Hematopoietic multipotent progenitor cell treated with erythropoietin and hydrocortisone succinate and interleukin-3 and kit ligand, for 17 days (in vitro differentiated cells): ENCODE data around the gene GLI1.
"Not testable (repeated sequence)": the region's sequence is repeated elsewhere in the genome, so short reads cannot be mapped to it uniquely, and the experiment has no call there.

Source experiments
- DNase-seq: peaks from one replicate; pipeline ENCODE4 v3.0.0-alpha.2; 2015; ENCODE audit warnings: low spot score

GLI1 gene

DNA sequence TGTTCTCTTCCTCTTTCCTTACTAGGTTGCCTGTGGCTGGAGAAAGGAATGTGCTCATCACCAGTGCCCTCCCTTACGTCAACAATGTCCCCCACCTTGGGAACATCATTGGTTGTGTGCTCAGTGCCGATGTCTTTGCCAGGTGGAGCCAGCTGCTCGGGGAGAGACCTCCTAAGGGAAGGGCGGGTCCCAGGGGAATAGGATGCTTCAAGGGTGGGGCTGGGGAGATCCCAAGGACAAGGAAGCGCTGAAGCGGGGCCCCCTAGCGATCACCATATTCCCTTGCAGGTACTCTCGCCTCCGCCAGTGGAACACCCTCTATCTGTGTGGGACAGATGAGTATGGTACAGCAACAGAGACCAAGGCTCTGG, 38.5 kb downstream of the GLI1 start:
- no peak for DNase-seq

DNA sequence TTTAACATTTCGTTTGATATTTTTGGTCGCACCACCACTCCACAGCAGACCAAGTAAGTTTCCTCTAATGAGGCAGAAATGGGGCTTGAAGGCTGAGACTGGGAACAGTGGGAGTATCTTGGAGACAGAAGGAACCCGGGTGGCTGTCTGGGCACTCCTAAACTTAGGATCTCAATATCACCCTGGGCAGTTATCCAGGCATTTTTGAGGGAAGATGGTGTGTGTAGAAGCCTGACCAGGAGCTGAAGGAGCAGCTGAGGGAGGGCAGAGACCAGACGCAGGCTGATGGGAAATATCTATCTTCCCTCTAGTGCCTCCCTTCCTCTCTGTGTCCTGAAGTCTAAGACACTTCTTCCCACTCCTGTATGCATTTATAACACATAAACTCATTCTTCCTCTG, 39.0 kb downstream of the GLI1 start:
- no peak for DNase-seq

DNA sequence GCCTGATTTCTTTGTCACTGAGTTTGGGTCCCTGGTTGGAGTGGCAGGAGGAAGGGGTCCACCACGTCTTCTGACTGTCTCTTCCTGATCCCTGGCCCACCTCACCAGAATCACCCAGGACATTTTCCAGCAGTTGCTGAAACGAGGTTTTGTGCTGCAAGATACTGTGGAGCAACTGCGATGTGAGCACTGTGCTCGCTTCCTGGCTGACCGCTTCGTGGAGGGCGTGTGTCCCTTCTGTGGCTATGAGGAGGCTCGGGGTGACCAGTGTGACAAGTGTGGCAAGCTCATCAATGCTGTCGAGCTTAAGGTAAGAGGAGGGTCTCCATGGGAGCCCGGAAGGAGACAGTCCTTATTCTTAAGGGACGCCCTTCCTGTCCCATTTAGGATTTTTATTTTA, 40.6 kb downstream of the GLI1 start:
- no peak for DNase-seq

GRCh38 chr12:57502311-57502969, 42.9 kb downstream of the GLI1 start:
- not testable (repeated sequence) for DNase-seq

DNA sequence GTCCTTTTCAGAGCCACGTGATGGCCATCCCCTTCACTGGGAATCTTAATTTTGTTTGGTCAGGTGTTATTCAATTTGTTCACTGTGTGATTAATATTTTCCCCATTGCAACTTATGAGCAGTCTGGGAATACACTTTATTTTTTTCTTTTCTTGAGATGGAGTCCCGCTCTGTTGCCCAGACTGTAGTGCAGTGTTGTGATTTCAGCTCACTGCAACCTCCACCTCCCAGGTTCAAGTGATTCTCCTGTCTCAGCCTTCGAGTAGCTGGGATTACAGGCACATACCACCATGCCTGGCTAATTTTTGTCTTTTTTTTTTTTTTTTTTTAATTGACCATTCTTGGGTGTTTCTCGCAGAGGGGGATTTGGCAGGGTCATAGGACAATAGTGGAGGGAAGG, 47.0 kb downstream of the GLI1 start:
- DNase-seq = not testable (repeated sequence)

- not testable (repeated sequence) for DNase-seq
Observed at GRCh38 chr12:57507796-57508195, 48.2 kb downstream of the GLI1 start.

DNA sequence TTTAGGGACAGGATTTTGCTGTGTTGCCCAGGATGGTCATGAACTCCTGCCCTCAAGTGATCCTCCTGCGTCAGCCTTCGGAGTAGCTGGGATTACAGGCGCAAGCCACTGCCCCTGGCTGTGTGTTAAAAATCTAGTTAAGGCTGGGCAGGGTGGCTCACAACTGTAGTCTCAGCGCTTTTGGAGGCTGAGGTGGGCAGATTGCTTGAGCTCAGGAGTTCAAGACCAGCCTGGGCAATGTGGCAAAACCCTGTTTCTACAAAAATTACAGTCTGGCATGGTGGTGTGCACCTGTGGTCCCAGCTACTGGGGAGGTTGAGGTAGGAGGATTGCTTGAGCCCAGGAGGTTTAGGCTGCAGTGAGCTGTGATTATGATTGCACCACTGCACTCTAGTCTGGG, 51.6 kb downstream of the GLI1 start:
- no peak for DNase-seq

DNA sequence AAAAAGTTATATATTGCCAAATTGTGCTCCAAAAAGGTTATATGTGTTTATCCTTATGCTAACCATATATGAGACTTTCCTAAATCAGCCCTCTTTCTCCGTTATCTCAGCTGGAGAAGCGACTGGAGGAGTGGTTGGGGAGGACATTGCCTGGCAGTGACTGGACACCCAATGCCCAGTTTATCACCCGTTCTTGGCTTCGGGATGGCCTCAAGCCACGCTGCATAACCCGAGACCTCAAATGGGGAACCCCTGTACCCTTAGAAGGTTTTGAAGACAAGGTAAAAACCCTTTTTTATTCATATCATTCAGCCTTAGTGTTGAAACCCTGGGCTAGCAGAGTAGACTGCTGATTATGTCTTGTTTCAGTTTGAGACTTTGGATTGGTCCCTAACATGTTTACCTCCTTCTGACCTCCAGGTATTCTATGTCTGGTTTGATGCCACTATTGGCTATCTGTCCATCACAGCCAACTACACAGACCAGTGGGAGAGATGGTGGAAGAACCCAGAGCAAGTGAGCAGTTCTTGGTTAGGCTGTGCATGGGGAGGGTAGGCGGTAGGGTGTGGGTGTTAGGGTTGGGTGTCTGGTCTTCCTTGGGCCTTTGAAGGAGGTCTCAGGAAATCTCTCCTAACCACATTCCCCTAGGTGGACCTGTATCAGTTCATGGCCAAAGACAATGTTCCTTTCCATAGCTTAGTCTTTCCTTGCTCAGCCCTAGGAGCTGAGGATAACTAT, 52.2 kb downstream of the GLI1 start:
- no peak for DNase-seq

DNA sequence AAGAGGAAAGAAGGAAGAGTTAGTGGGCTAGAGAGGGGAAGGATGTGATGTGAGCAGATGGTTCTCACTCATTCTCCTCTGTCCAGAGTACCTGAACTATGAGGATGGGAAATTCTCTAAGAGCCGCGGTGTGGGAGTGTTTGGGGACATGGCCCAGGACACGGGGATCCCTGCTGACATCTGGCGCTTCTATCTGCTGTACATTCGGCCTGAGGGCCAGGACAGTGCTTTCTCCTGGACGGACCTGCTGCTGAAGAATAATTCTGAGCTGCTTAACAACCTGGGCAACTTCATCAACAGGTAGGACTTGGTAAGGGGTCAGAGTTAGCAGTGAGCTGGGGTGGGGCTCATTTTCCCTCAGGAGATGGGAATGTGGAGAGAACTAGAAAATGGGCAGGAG, 53.1 kb downstream of the GLI1 start:
- no peak for DNase-seq

- DNase-seq = no peak
Observed at GRCh38 chr12:57513266-57513665, 53.7 kb downstream of the GLI1 start.

DNA sequence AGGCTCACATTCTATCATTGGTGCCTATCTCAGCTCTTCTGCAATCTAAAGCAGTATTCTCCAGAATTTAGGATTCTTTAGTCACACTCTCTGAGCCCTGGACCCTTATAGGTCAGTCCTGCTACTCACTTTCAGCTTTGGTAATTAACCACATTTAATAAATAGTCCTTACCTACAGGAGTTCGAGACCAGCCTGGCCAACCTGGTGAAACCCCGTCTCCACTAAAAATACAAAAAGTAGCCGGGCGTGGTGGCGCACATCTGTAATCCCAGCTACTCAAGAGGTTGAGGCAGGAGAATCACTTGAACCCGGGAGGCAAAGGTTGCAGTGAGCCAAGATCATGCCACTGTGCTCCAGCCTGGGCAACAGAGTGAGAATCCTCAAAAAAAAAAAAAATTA, 54.1 kb downstream of the GLI1 start:
- not testable (repeated sequence) for DNase-seq

DNA sequence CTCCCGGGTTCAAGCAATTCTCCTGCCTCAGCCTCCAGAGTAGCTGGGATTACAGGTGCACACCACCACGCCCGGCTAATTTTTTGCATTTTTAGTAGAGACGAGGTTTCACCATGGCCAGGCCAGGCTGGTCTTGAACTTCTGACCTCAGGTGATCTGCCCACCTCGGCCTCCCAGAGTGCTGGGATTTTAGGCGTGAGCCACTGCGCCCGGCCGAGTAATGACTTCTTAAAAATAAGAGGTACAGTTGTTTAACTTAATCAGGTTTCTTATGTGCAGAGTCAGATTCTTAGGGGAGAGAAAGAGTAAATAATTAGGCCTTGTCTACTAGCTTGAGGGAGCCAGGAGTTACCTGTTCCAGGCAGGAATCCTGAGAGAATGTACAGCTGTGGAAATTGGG, 54.7 kb downstream of the GLI1 start:
- not testable (repeated sequence) for DNase-seq

DNA sequence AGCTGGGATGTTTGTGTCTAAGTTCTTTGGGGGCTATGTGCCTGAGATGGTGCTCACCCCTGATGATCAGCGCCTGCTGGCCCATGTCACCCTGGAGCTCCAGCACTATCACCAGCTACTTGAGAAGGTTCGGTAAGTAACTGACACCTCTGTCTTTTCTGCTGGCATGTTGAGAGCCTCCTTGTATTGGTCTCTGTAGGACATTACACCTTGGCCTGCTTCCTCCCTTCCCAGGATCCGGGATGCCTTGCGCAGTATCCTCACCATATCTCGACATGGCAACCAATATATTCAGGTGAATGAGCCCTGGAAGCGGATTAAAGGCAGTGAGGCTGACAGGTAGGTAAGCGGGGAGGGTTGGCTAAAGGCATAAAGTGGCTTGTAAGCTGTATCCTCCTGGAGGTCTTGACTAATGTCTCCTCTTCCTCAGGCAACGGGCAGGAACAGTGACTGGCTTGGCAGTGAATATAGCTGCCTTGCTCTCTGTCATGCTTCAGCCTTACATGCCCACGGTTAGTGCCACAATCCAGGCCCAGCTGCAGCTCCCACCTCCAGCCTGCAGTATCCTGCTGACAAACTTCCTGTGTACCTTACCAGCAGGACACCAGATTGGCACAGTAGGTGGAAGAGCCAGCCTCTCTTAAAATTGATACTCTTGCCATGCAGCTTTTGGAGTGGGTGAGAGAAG, 55.3 kb downstream of the GLI1 start:
- DNase-seq = no peak

- no peak for DNase-seq
Observed at GRCh38 chr12:57515408-57515933, 55.9 kb downstream of the GLI1 start.

DNA sequence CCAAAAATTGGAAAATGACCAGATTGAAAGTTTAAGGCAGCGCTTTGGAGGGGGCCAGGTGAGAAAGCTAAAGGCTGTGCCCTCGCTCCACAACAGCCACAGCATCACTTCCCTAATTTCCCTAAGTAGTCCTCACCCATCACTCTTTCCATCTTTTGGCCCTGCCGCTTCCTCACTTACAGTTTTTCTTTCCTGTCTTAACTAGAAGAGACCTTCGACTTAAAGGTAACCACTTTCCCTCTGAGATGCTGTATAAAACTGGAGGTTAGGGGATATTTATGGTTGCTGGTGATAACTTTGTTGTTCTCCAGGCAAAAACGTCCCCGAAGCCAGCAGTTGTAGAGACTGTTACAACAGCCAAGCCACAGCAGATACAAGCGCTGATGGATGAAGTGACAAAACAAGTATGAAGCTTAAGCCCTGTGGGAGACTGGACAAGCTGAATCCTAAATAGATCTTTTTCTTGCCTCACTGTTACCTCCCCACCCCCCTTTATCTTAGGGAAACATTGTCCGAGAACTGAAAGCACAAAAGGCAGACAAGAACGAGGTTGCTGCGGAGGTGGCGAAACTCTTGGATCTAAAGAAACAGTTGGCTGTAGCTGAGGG, 56.5 kb downstream of the GLI1 start:
- peak; percentile 31 for DNase-seq

DNA sequence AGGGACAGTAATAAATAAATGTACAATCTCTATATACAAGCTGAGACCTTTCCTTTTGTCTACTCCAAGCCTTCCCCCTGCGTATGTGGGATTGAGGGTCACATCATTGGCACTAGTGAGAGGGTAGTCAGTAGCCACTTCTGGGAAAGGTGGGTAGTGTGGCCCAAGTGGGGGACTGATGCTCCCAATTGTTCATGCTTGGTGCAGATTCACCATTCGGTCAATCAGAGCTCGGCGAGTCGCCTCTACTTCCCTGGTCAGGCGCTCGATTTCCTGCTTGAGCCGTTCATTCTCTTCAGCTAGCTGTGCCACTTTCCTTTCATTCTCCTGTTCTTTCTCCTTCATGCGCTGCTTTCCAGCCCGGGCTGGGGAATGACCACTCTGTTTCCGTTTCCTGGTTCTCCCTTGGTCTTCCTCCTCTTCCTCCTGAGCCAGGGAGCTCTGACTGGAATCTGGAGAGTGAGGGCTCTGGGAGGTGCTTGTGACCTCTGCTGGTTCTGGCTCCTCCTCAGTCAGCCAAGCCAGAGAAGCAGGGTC, 57.1 kb downstream of the GLI1 start:
- no peak for DNase-seq

DNA sequence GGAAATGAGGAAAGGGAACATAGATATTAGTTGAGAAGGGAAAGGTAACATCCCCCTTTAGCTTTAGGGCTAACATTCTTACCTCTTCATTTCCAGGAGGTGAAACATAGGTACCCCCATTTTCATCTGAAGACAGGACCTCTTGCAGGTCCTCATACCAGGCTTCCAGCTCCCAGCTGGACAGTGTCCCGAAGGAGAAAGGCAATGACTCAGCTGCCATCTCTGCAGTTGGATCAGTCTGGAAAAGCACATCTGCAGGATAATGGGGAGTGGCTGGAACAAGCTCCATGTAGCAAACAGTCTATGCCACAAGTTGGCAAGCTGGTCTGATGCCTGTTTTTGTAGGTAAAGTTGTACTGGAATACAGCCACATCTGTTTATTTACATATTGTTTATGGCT, 57.6 kb downstream of the GLI1 start:
- peak; percentile 49 for DNase-seq

DNA sequence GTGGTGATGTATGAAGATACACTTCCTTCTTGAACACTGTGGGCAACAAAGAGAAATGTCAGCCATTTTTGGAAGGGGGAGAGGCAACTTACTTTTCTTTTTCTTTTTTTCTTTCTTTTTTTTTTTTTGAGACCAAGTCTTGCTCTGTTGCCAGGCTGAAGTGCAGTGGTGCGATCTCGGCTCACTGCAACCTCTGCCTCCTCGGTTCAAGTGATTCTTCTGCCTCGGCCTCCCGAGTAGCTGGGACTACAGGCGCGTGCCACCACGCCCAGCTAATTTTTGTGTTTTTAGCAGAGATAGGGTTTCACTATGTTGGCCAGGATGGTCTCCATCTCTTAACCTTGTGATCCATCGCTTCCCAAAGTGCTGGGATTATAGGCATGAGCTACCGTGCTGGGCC, 58.1 kb downstream of the GLI1 start:
- not testable (repeated sequence) for DNase-seq

DNA sequence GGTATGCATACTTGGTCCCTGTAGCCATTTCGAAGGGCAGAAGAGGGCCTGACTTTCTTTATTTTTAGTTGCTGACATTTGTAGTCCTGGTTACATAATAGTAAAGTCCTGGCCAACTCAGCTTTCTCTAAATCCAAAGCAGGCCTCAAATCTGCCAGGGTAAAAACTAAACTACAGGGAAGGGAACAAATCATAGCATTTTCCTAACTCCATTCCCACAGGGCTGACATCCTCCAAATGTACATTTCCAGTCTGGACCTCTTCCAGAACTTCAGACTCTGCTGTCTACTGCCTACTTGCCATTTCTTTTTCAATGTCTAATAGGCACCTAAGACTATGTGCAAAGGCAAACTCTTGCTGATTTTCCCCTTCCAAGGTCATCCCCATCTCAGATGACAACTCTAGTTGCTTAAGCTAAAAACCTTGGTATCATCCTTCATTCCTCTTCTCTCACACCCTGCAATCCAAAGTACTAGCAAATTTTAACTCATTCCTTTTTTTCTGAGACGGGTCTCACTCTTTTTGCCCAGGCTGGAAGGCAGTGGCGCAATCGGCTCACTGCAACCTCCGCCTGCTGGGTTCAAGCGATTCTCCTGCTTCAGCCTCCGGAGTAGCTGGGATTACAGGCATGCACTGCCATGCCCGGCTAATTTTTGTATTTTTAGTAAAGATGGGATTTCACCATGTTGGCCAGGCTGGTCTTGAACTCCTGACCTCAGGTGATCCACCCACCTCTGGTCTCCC, 58.8 kb downstream of the GLI1 start:
- DNase-seq = peak; percentile 39

- peak; percentile 44 for DNase-seq
Observed at GRCh38 chr12:57518920-57519795, 59.6 kb downstream of the GLI1 start.

DNA sequence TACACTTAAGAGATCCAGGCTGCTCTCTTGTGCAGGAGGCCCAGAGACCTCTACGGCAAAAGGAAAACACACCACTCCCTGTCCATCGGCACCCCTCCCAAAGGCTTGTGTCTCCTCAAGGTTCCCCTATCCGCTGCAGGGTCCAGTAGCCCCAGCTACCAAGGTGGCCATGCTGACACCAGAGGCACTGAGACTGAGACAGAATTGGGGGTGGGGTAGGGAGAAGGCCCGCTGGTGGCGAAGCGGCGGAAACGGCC, 60.1 kb downstream of the GLI1 start:
- DNase-seq = no peak
